Esophagus muscularis mucosa (tissue), 4 donors: ENCODE data around the gene FRMD4A. TPM values are rescaled to one million over a fixed set of nuclear protein-coding genes. Genes with fewer than 3 reads are reported as not detected.

ENCODE experiments used
- DNase-seq: peaks from one replicate; pipeline ENCODE4 v3.0.0-alpha.2; 2017; ENCODE audit errors: extremely low spot score
- H3K27ac ChIP-seq, 4 donors: fragments of 200-600 bp; sonication (generic); replicated peaks in 1 of 4; 1 replicate in 3 of 4; 2 replicates in 1 of 4; pipeline ENCODE4 v1.5.1; 2016 to 2019; ENCODE audit warnings: mild to moderate bottlenecking in 1 of 4
- H3K27me3 ChIP-seq, 4 donors: fragments of 200-600 bp; sonication (generic); one replicate each; pipeline versions ENCODE4 v1.5.1 to v1.6.0; 2016 to 2019
- H3K36me3 ChIP-seq, 4 donors: fragments of 200-600 bp; sonication (generic); one replicate each; pipeline ENCODE4 v1.5.1; 2016 to 2019
- H3K4me1 ChIP-seq, 4 donors: fragments of 200-600 bp; sonication (generic); one replicate each; pipeline ENCODE4 v1.5.1; 2016 to 2019
- H3K4me3 ChIP-seq, 4 donors: fragments of 200-600 bp; sonication (generic); 1 replicate in 2 of 4; 2 replicates in 2 of 4; pipeline ENCODE4 v1.5.1; 2016 to 2019; ENCODE audit warnings: mild to moderate bottlenecking in 4 of 4, moderate library complexity in 1 of 4
- H3K9me3 ChIP-seq, 4 donors: fragments of 200-600 bp; sonication (generic); 1 replicate in 3 of 4; 2 replicates in 1 of 4; pipeline ENCODE4 v1.5.1; 2016 to 2019
- CTCF ChIP-seq, 3 experiments: fragments of 200-600 bp in 2 of 3; fragments of 450-650 bp in 1 of 3; sonication (generic) in 2 of 3; IDR thresholded peaks; one replicate each; pipeline ENCODE4 v1.5.1; 2017 to 2019; ENCODE audit warnings: antibody characterized with exemption in 3 of 3, mild to moderate bottlenecking in 2 of 3, moderate library complexity in 1 of 3
- EP300 ChIP-seq: sonication (generic); formaldehyde crosslinking; IDR thresholded peaks from one replicate; pipeline ENCODE4 v1.6.1; 2017; ENCODE audit warnings: antibody characterized with exemption
- POLR2A ChIP-seq: fragments of 450-650 bp; IDR thresholded peaks from one replicate; pipeline ENCODE4 v1.6.1; 2017; ENCODE audit warnings: antibody characterized with exemption, moderate library complexity, mild to moderate bottlenecking, low read depth
- POLR2AphosphoS5 ChIP-seq, 2 donors: sonication (generic); formaldehyde crosslinking; IDR thresholded peaks; one replicate each; pipeline ENCODE4 v1.6.1; 2017; ENCODE audit warnings: antibody characterized with exemption in 2 of 2
- WGBS: methylation state at CpG from one replicate; pipeline ENCODE4 v1.1.5; 2018; 5-methylcytosine and 5-hydroxymethylcytosine counted together
- intact Hi-C: fragments of 100-400 bp; cut with DNase I; formaldehyde crosslinking; loops from one replicate; pipeline ENCODE4 v1.15.1; 2023
- total RNA-seq, 4 donors: library from RNA; depleted of rRNA; stranded (reverse); fragments of >200 nt; gene quantifications; one replicate each; pipeline versions ENCODE4 v1.1.0 to v1.2.1, GENCODE V29; 2016

The FRMD4A gene
- total RNA-seq, 4 donors from 2014 or later, result 17.0 to 28.8 (median 21.8) TPM

GRCh38 chr10:14191407-14191806, 139.3 kb downstream of the FRMD4A start:
- Histone ChIP-seq H3K4me1 (no peaks in the 10 kb centered on the region), H3K4me3 (no peak overlapping the region), H3K27ac (no peak overlapping the region), H3K36me3 (no peaks in the 10 kb centered on the region), H3K9me3 (no peaks in the 10 kb centered on the region), H3K27me3 (no peaks in the 10 kb centered on the region)
- no peak for DNase-seq
- intact Hi-C loops, result loop anchor here (10.0 kb wide), 1 partner anchor 407 kb away; no protein-coding TSS in a partner anchor
- 83% methylated on average over 5 of the region's 5 CpGs for WGBS
- TF ChIP-seq POLR2AphosphoS5 (IDR thresholded peaks at IDR 0.05) (no peak), EP300 (no peak), POLR2A (no peak), CTCF (IDR thresholded peaks at IDR 0.05) (no peak)

DNA sequence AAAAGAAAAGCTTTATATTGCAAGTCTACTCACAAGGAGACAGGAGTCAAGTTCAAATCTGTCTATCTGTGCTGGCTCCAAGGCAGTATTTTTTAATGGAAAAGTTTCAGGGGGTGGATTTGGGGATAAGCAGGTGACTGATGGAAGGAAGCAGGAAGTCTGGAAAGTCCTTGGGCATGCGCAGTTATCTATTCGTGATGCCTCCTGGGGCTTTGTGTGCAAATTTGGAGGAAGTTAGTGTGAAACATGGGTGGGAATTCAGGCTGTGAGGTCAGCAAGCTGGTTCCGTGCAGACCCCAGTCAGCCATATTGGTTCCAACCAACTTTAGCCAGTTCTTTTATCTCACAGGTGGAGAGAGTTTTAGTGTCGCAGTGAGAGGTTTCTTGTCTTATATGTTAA, 140.0 kb downstream of the FRMD4A start:
- Histone ChIP-seq H3K36me3 (no peaks in the 10 kb centered on the region), H3K4me1 (no peaks in the 10 kb centered on the region), H3K9me3 (no peaks in the 10 kb centered on the region), H3K27me3 (no peaks in the 10 kb centered on the region), H3K4me3 (no peak overlapping the region), H3K27ac (no peak overlapping the region)
- 83% methylated on average over 4 of the region's 4 CpGs for WGBS
- TF ChIP-seq EP300 (no peak), CTCF (IDR thresholded peaks at IDR 0.05) (no peak), POLR2A (no peak), POLR2AphosphoS5 (IDR thresholded peaks at IDR 0.05) (no peak)
- intact Hi-C loops, result loop anchor here (10.0 kb wide), 1 partner anchor 406 kb away; no protein-coding TSS in a partner anchor
- DNase-seq, result no peak

DNA sequence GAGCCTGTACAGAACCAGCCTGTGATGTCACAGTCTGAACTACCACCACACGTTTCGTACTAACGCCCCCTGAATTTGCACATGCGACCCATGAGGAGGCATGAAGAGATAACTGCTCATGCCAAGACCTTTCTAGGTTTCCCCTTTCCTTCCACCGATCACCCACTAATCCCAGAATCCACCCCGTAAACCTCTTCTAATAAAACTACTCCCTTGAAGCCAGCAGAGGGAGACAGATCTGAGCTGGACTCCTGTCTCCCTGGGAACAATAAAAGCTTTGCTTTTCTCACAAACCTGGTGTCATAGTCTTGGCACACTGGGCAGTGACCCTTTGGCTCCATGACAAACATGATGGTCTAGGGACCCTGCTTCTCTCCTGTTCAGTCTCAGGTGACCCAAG, 144.5 kb downstream of the FRMD4A start:
- H3K27ac ChIP-seq, result no peak overlapping the region
- no peaks in the 10 kb centered on the region for H3K4me1 ChIP-seq
- no peak for DNase-seq
- no peak for TF ChIP-seq CTCF (IDR thresholded peaks at IDR 0.05)
- TF ChIP-seq POLR2A, result no peak
- TF ChIP-seq EP300, result no peak
- no peak for TF ChIP-seq POLR2AphosphoS5 (IDR thresholded peaks at IDR 0.05)
- no peaks in the 10 kb centered on the region for H3K9me3 ChIP-seq
- WGBS, result 87% methylated on average over 6 of the region's 6 CpGs
- H3K4me3 ChIP-seq, result no peak overlapping the region
- intact Hi-C loops, result no loop called here
- H3K27me3 ChIP-seq, result peaks cover 0 to 14% (median 3%) of the 10 kb centered on the region in 4 donors
- no peaks in the 10 kb centered on the region for H3K36me3 ChIP-seq

DNA sequence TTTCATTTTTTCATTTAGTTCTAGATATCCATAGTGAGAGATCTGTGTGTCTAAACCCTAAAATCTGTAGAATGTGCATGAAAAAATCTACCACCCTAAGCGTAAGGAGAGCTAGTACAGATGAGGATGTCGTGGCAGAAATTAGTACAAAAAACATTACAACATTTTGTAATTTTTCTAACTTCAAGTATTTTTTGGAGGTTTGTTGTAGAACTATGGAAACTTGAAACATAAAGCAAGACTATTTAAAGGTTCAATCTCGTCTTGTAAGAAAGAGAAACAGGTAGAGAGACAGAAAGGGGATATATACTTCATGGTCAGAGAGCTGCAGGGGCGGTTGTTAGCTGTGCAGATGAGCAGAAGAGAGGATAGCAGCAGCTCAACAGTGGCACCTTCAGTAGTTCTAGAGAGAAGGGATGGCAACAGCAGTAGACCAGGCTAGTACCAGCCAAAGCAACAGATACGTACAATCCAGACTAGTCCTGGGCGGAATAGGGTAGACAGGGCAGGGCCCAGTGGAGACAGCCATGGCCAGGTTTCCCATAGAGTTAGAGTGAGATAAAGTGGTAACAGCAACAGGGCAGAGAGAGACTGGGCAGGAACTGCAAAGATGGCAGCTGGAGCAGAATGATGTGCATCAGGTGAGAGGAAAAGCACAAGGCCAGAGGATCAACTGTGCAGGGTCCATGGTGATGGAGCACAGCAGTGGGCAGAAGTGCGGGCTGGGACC, 145.2 kb downstream of the FRMD4A start:
- no peak for DNase-seq
- WGBS, result 82% methylated on average over 7 of the region's 7 CpGs
- intact Hi-C loops, result no loop called here
- Histone ChIP-seq H3K4me3 (no peak overlapping the region), H3K27me3 (peaks cover 0 to 14% (median 3%) of the 10 kb centered on the region in 4 donors), H3K27ac (no peak overlapping the region), H3K4me1 (no peaks in the 10 kb centered on the region), H3K9me3 (no peaks in the 10 kb centered on the region), H3K36me3 (no peaks in the 10 kb centered on the region)
- TF ChIP-seq POLR2AphosphoS5 (IDR thresholded peaks at IDR 0.05) (no peak), CTCF (IDR thresholded peaks at IDR 0.05) (no peak)

DNA sequence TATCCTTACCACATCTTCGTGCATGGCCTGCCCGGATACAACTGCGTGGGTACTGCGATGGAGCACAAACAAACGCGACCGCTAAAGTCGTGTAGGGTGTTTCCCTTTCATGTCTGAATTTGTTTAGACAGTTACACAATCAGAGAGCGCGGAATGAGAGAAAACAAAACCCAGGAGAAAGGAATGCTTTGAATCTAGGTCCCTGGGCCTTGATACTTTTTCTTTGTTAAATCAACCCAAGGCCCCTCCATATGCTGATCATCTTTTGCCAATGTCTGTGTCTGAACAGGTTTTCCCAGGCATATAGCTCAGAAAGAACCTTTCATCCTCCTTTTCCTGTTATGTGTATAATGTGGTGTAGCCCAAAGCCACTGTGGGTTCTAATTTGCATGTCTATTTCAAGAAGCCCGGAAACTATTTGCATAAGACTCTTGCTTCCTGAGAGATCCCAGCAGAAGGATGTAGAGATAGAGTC, 145.8 kb downstream of the FRMD4A start:
- Histone ChIP-seq H3K27ac (no peak overlapping the region), H3K36me3 (no peaks in the 10 kb centered on the region), H3K9me3 (no peaks in the 10 kb centered on the region), H3K4me3 (no peak overlapping the region), H3K27me3 (peaks cover 0 to 14% (median 3%) of the 10 kb centered on the region in 4 donors), H3K4me1 (no peaks in the 10 kb centered on the region)
- 83% methylated on average over 11 of the region's 11 CpGs for WGBS
- intact Hi-C loops, result no loop called here
- no peak for DNase-seq
- TF ChIP-seq EP300 (no peak), POLR2AphosphoS5 (IDR thresholded peaks at IDR 0.05) (no peak), CTCF (IDR thresholded peaks at IDR 0.05) (no peak), POLR2A (no peak)
